Lung (tissue), 12 donors: ENCODE data around the gene SPATA21. TPM values are rescaled to one million over a fixed set of nuclear protein-coding genes. Genes with fewer than 3 reads are reported as not detected.

Source experiments
- ATAC-seq: fragments of 200-7000 bp; cut with Tn5 transposase; one replicate; pipeline ENCODE4 v1.9.1; 2020; ENCODE audit warnings: moderate number of reproducible peaks; ENCODE audit not compliant: insufficient read depth, low FRiP score
- DNase-seq, 3 donors: peaks; one replicate each; pipeline ENCODE4 v3.0.0-alpha.2; 2013 to 2017
- H3K27ac ChIP-seq, 2 donors: one replicate each; pipeline ENCODE4 v1.5.1; 2013; ENCODE audit warnings: mild to moderate bottlenecking in 2 of 2, moderate library complexity in 2 of 2, control low read depth in 1 of 2, inconsistent platforms in 1 of 2, low read depth in 1 of 2, low read length in 1 of 2
- H3K27me3 ChIP-seq, 3 donors: one replicate each; pipeline ENCODE4 v1.5.1; 2013; ENCODE audit warnings: low read length in 2 of 3; ENCODE audit not compliant: control insufficient read depth in 3 of 3, insufficient read depth in 3 of 3
- H3K36me3 ChIP-seq, 4 donors: one replicate each; pipeline ENCODE4 v1.5.1; 2013; ENCODE audit warnings: low read length in 4 of 4, mild to moderate bottlenecking in 1 of 4, moderate library complexity in 1 of 4; ENCODE audit not compliant: control insufficient read depth in 4 of 4, insufficient read depth in 4 of 4
- H3K4me1 ChIP-seq, 5 donors: one replicate each; pipeline ENCODE4 v1.5.1; 2013; ENCODE audit warnings: low read length in 5 of 5, mild to moderate bottlenecking in 2 of 5, moderate library complexity in 1 of 5; ENCODE audit not compliant: control insufficient read depth in 5 of 5, insufficient read depth in 5 of 5
- H3K4me3 ChIP-seq: one replicate; pipeline ENCODE4 v1.5.1; 2013; ENCODE audit warnings: mild to moderate bottlenecking, control low read depth, moderate library complexity
- H3K9ac ChIP-seq, 2 donors: one replicate each; pipeline ENCODE4 v1.5.1; 2013; ENCODE audit warnings: low read length in 2 of 2, control low read depth in 1 of 2; ENCODE audit not compliant: insufficient read depth in 1 of 2
- H3K9me3 ChIP-seq, 4 donors: one replicate each; pipeline ENCODE4 v1.5.1; 2013; ENCODE audit warnings: low read length in 3 of 4, mild to moderate bottlenecking in 1 of 4, moderate library complexity in 1 of 4; ENCODE audit not compliant: control insufficient read depth in 4 of 4, insufficient read depth in 3 of 4
- WGBS, 2 donors: extraction: QIAGEN DNeasy Blood & Tissue Kit; methylation state at CpG; one replicate each; pipeline ENCODE4 v1.1.7; 2013; 5-methylcytosine and 5-hydroxymethylcytosine counted together
- polyA plus RNA-seq, 2 donors: library from polyadenylated mRNA; stranded (reverse); fragments of 200-250 nt; gene quantifications; one replicate each; pipeline ENCODE4 v1.2.1, GENCODE V29; 2013
- total RNA-seq, 2 donors: library from RNA; depleted of rRNA in 1 of 2; stranded (reverse); fragments of >200 nt in 1 of 2; gene quantifications; one replicate each; pipeline ENCODE4 v1.2.1, GENCODE V29; 2014 to 2021
- TF ChIP-seq, protein P1 (sequence below): IDR thresholded peaks from 2 replicates; pipeline ENCODE4 v1.5.1; 2012; ENCODE audit warnings: mild to moderate bottlenecking; ENCODE audit errors: control extremely low read depth, extremely low read depth
- donor health status: control.
- donor health status: control.
- donor health status: Bipolar disorder and iron deficiency.
- donor health status: healthy.
- donor health status: DM: yes; HTN: yes; CAD: no.

Gene SPATA21
- total and polyA plus RNA-seq, 4 donors = 0.14 to 0.15 TPM; not detected in 2

DNA sequence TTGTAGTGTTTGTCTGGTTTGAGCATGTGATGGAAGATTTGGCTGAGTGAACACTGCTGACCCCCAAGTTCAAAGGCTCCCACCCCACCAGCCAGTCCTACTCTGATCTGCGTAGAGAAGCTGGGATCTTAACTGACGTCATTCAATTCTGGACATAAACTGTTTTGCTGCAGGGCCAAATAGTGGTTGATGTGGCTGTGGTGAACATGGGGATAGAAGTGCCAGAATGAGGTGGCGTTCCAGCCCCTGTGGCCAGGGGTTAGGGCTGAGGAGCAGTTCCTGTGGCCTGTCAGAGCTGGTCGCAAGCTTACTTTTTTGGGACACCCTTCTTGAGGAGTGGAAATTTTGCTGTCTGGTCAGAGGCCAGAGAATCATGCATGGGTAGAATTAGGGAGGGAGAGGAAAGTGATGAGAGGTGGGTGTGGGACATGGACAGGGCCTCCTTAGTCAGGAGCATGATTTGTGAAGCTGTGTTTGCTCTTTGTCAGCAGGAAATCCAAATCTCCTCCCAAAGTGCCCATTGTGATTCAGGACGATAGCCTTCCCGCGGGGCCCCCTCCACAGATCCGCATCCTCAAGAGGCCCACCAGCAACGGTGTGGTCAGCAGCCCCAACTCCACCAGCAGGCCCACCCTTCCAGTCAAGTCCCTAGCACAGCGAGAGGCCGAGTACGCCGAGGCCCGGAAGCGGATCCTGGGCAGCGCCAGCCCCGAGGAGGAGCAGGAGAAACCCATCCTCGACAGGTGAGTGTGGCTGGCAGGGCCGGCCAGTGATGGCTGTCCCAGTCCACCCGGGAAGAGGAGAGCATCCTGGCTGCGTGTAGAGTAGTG, 44.3 kb downstream of the SPATA21 start:
- Histone ChIP-seq H3K36me3 (peaks cover 0 to 36% (median 12%) of the 10 kb centered on the region in 4 donors), H3K9ac (no peak overlapping the region), H3K27me3 (no peaks in the 10 kb centered on the region), H3K27ac (peak overlapping the region in 1 of 2 donors; percentile 37), H3K4me1 (peaks cover under 1 to 35% (median 7%) of the 10 kb centered on the region in 5 donors), H3K4me3 (no peak overlapping the region), H3K9me3 (no peaks in the 10 kb centered on the region)
- DNase-seq = no peak
- WGBS, 2 donors = 78 to 79% methylated on average over 21 of the region's 21 CpGs
- no peak for ATAC-seq
- TF ChIP-seq, protein P1, sequence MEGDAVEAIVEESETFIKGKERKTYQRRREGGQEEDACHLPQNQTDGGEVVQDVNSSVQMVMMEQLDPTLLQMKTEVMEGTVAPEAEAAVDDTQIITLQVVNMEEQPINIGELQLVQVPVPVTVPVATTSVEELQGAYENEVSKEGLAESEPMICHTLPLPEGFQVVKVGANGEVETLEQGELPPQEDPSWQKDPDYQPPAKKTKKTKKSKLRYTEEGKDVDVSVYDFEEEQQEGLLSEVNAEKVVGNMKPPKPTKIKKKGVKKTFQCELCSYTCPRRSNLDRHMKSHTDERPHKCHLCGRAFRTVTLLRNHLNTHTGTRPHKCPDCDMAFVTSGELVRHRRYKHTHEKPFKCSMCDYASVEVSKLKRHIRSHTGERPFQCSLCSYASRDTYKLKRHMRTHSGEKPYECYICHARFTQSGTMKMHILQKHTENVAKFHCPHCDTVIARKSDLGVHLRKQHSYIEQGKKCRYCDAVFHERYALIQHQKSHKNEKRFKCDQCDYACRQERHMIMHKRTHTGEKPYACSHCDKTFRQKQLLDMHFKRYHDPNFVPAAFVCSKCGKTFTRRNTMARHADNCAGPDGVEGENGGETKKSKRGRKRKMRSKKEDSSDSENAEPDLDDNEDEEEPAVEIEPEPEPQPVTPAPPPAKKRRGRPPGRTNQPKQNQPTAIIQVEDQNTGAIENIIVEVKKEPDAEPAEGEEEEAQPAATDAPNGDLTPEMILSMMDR = no peak

DNA sequence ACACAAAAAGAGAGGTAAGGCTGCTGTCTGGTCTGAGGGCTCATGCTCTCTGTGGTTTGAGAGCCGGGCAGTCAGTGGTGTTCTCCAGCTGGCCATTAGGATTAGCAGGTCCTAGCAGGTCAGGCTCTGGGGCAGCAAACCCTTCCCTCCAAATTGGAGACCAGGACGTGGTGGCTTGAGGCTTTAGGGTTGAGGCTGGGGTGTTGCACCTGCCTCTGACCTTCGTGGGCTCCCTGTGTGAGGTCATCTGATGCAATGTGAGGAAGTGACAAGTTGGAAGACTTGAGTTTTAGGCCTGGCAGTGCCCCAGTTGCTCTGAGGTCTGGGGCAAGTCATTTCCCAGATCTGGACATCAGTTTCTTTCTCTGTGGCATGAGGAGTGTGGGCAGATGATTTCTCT, 45.8 kb downstream of the SPATA21 start:
- Histone ChIP-seq H3K27ac (peak overlapping the region in 1 of 2 donors; percentile 26), H3K36me3 (peaks cover 0 to 23% (median 10%) of the 10 kb centered on the region in 4 donors), H3K4me3 (no peak overlapping the region), H3K9ac (no peak overlapping the region), H3K4me1 (peaks cover 4 to 34% (median 15%) of the 10 kb centered on the region in 5 donors), H3K9me3 (no peaks in the 10 kb centered on the region), H3K27me3 (no peaks in the 10 kb centered on the region)
- ATAC-seq (no peak), DNase-seq (no peak)
- 34 to 65% methylated on average over 3 of the region's 3 CpGs for WGBS, 2 donors
- TF ChIP-seq, protein P1 = no peak

DNA sequence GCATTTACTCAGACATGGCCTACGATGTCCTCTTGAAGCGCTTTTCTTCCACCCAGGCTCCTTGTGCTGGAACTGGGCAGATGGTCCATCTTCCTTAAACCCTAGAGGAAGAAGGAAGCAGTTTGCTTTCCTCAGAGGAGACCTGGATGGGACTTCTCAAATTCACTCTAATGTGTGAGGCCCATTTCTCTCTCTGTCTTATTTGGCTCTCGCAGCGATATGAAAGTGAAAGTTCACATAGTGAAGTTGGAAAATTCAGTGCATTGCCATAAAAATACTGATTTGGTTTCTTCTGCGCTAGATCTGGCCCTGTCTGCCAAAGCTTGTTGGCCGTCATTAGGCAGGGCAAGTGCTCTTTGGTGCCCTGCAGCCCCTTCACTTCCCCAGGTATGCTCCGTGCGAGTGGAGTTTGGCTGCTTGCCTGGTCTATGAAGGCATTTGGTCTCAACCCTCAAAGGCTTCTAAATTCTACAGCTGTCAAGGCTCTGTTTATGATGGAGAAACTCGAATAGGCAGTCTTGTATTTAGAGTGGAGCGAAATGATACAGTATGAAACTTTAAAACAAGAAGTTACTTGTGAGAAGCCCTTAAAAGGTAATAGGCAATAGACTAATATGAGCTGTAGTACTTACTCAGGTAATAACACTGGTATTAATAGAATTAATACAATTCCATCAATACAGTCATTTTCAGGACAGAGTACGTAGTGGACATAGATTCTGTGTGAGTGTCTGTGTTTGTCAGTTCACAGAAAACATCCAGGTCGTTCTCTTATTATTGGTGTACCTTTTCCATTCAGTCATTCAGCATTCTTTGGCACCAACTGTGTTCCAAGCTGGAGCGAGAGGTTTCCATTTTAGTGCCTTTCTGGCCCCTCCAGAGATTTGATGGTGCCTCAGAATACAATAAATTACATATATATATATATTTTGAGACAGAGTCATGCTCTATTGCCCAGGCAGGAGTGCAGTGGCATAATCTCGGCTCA, 49.7 kb downstream of the SPATA21 start:
- H3K9ac ChIP-seq = peak overlapping the region in 1 of 2 donors; percentile 54
- 45 to 53% methylated on average over 14 of the region's 14 CpGs for WGBS, 2 donors
- no peak overlapping the region for H3K4me3 ChIP-seq
- DNase-seq (peak; percentile 66 to 83 (median 71)), ATAC-seq (no peak)
- no peaks in the 10 kb centered on the region for H3K9me3 ChIP-seq
- H3K27ac ChIP-seq = peak overlapping the region; percentile 26 to 85
- TF ChIP-seq, protein P1 = no peak
- H3K27me3 ChIP-seq = no peaks in the 10 kb centered on the region
- H3K36me3 ChIP-seq = peaks cover 0 to 3% (median under 1%) of the 10 kb centered on the region in 4 donors
- H3K4me1 ChIP-seq = peaks cover 4 to 44% (median 17%) of the 10 kb centered on the region in 5 donors
